HEK293 (cell line): ENCODE results near the gene DBX1.

Experiments used
- CTCF ChIA-PET: fragments of 350-600 bp; formaldehyde crosslinking; extraction: SDS; loops from one replicate; lab custom pipeline; 2021; ENCODE audit warnings: antibody characterized with exemption; lab: Yijun Ruan, JAX
- POLR2A ChIA-PET: fragments of 300-600 bp; formaldehyde crosslinking; extraction: SDS; loops from one replicate; lab custom pipeline; 2020; ENCODE audit warnings: antibody characterized with exemption, inconsistent platforms; lab: Yijun Ruan, JAX
- H3K27ac ChIP-seq: fragments of 200-500 bp; sonication (Bioruptor generic); 2 replicates; pipeline ENCODE4 v1.5.1; 2014; ENCODE audit warnings: low read depth, low read length, control low read depth, inconsistent platforms; ENCODE audit errors: extremely low read depth
- H3K36me3 ChIP-seq, 2 experiments: fragments of 200-500 bp in 1 of 2; sonication (Bioruptor generic) in 1 of 2; 1 replicate in 1 of 2; 2 replicates in 1 of 2; pipeline ENCODE4 v1.5.1; 2014 to 2017; ENCODE audit warnings: inconsistent platforms in 2 of 2, low read length in 2 of 2; ENCODE audit not compliant: control insufficient read depth in 2 of 2, insufficient read depth in 1 of 2
- H3K4me1 ChIP-seq: fragments of 200-500 bp; sonication (Bioruptor generic); 2 replicates; pipeline ENCODE4 v1.5.1; 2014; ENCODE audit warnings: mild to moderate bottlenecking, low read length, inconsistent platforms; ENCODE audit not compliant: control insufficient read depth, insufficient read depth
- H3K4me3 ChIP-seq: 2 replicates; pipeline ENCODE4 v1.5.1; 2011; ENCODE audit warnings: low read depth, mild to moderate bottlenecking, control low read depth, low read length, moderate library complexity
- H3K9me3 ChIP-seq: fragments of 200-500 bp; sonication (Bioruptor generic); 2 replicates; pipeline ENCODE4 v1.5.1; 2014; ENCODE audit warnings: low read depth, low read length, inconsistent platforms; ENCODE audit not compliant: control insufficient read depth, insufficient read depth
- EGR2 ChIP-seq: fragments of 450-650 bp; formaldehyde crosslinking; IDR thresholded peaks from 2 replicates; pipeline ENCODE4 v1.5.1; 2016; ENCODE audit warnings: low read depth, missing biosample characterization, missing genetic modification characterization
- HOXA7 ChIP-seq: sonication (generic); formaldehyde crosslinking; IDR thresholded peaks from 2 replicates; pipeline ENCODE4 v1.8.1; 2022; ENCODE audit warnings: missing genetic modification reagents, borderline replicate concordance
- KLF9 ChIP-seq: fragments of 450-650 bp; formaldehyde crosslinking; IDR thresholded peaks from 2 replicates; pipeline ENCODE4 v1.5.1; 2016; ENCODE audit warnings: missing biosample characterization, missing genetic modification characterization, low read depth
- RBAK ChIP-seq: fragments of 450-650 bp; formaldehyde crosslinking; IDR thresholded peaks from 2 replicates; pipeline ENCODE4 v1.5.1; 2016; ENCODE audit warnings: missing biosample characterization, missing genetic modification characterization
- SCRT2 ChIP-seq: fragments of 450-650 bp; formaldehyde crosslinking; IDR thresholded peaks from 2 replicates; pipeline ENCODE4 v1.5.1; 2016; ENCODE audit warnings: missing biosample characterization, missing genetic modification characterization
- TRIM28 ChIP-seq: IDR thresholded peaks from 2 replicates; pipeline ENCODE4 v1.6.1; 2011; ENCODE audit warnings: low read length, control low read depth, borderline replicate concordance
- YY1 ChIP-seq: fragments of 450-650 bp; formaldehyde crosslinking; IDR thresholded peaks from 2 replicates; pipeline ENCODE4 v1.5.1; 2018; ENCODE audit warnings: missing biosample characterization, missing genetic modification characterization
- YY2 ChIP-seq: fragments of 450-650 bp; formaldehyde crosslinking; IDR thresholded peaks from 2 replicates; pipeline ENCODE4 v1.5.1; 2016; ENCODE audit warnings: missing biosample characterization, missing genetic modification characterization
- ZBTB10 ChIP-seq: fragments of 450-650 bp; formaldehyde crosslinking; IDR thresholded peaks from 2 replicates; pipeline ENCODE4 v1.5.1; 2016; ENCODE audit warnings: missing biosample characterization, missing genetic modification characterization
- ZEB2 ChIP-seq: fragments of 450-650 bp; formaldehyde crosslinking; IDR thresholded peaks from 2 replicates; pipeline ENCODE4 v1.5.1; 2016; ENCODE audit warnings: missing biosample characterization, missing genetic modification characterization
- ZNF184 ChIP-seq: fragments of 450-650 bp; IDR thresholded peaks from 2 replicates; pipeline ENCODE4 v1.5.1; 2018; ENCODE audit warnings: missing biosample characterization, mild to moderate bottlenecking, missing genetic modification characterization
- ZNF223 ChIP-seq: fragments of 450-650 bp; formaldehyde crosslinking; IDR thresholded peaks from 2 replicates; pipeline ENCODE4 v1.5.1; 2016; ENCODE audit warnings: missing biosample characterization, missing genetic modification characterization
- ZNF292 ChIP-seq: fragments of 450-650 bp; formaldehyde crosslinking; IDR thresholded peaks from 2 replicates; pipeline ENCODE4 v1.5.1; 2016; ENCODE audit warnings: low read depth, missing biosample characterization, missing genetic modification characterization, borderline replicate concordance
- ZNF335 ChIP-seq: fragments of 450-650 bp; formaldehyde crosslinking; conservative IDR thresholded peaks from 2 replicates; pipeline ENCODE4 v1.5.1; 2016; ENCODE audit warnings: missing biosample characterization, missing genetic modification characterization
- ZNF354C ChIP-seq: fragments of 450-650 bp; formaldehyde crosslinking; IDR thresholded peaks from 2 replicates; pipeline ENCODE4 v1.5.1; 2016; ENCODE audit warnings: missing biosample characterization, missing genetic modification characterization, low read depth, borderline replicate concordance
- ZNF362 ChIP-seq: fragments of 450-650 bp; formaldehyde crosslinking; IDR thresholded peaks from 2 replicates; pipeline ENCODE4 v1.5.1; 2016; ENCODE audit warnings: missing biosample characterization, missing genetic modification characterization
- ZNF394 ChIP-seq: fragments of 450-650 bp; formaldehyde crosslinking; IDR thresholded peaks from 2 replicates; pipeline ENCODE4 v1.5.1; 2016; ENCODE audit warnings: missing biosample characterization, missing genetic modification characterization, mild to moderate bottlenecking, moderate library complexity, borderline replicate concordance
- ZNF416 ChIP-seq: fragments of 450-650 bp; formaldehyde crosslinking; IDR thresholded peaks from 2 replicates; pipeline ENCODE4 v1.5.1; 2016; ENCODE audit warnings: missing biosample characterization, missing genetic modification characterization
- ZNF529 ChIP-seq: fragments of 450-650 bp; formaldehyde crosslinking; IDR thresholded peaks from 2 replicates; pipeline ENCODE4 v1.5.1; 2017; ENCODE audit warnings: missing genetic modification characterization, missing biosample characterization; ENCODE audit not compliant: insufficient replicate concordance
- ZNF585B ChIP-seq: fragments of 450-650 bp; formaldehyde crosslinking; IDR thresholded peaks from 2 replicates; pipeline ENCODE4 v1.5.1; 2016; ENCODE audit warnings: missing biosample characterization, missing genetic modification characterization
- ZNF645 ChIP-seq: fragments of 450-650 bp; formaldehyde crosslinking; IDR thresholded peaks from 2 replicates; pipeline ENCODE4; 2016; ENCODE audit warnings: missing biosample characterization, missing genetic modification characterization
- ZNF704 ChIP-seq: fragments of 450-650 bp; formaldehyde crosslinking; IDR thresholded peaks from 2 replicates; pipeline ENCODE4 v1.5.1; 2016; ENCODE audit warnings: missing biosample characterization, missing genetic modification characterization
- ZNF776 ChIP-seq: fragments of 450-650 bp; formaldehyde crosslinking; IDR thresholded peaks from 2 replicates; pipeline ENCODE4 v1.5.0; 2017; ENCODE audit warnings: missing biosample characterization, missing genetic modification characterization, borderline replicate concordance
- ZNF777 ChIP-seq: fragments of 450-650 bp; formaldehyde crosslinking; IDR thresholded peaks from 2 replicates; pipeline ENCODE4 v1.5.1; 2017; ENCODE audit warnings: missing biosample characterization, missing genetic modification characterization, borderline replicate concordance
- ZNF843 ChIP-seq: fragments of 450-650 bp; formaldehyde crosslinking; IDR thresholded peaks from 2 replicates; pipeline ENCODE4 v1.5.1; 2016; ENCODE audit warnings: missing biosample characterization, missing genetic modification characterization
- ZSCAN16 ChIP-seq: fragments of 450-650 bp; formaldehyde crosslinking; IDR thresholded peaks from 2 replicates; pipeline ENCODE4 v1.5.1; 2016; ENCODE audit warnings: missing biosample characterization, missing genetic modification characterization
- ZXDB ChIP-seq: fragments of 450-650 bp; formaldehyde crosslinking; IDR thresholded peaks from 2 replicates; pipeline ENCODE4 v1.5.1; 2016; ENCODE audit warnings: missing biosample characterization, missing genetic modification characterization

DBX1 gene

GRCh38 chr11:20116825-20117224 lies 43.5 kb downstream of the DBX1 start:
- Histone ChIP-seq H3K27ac (no peak overlapping the region), H3K4me3 (no peak overlapping the region), H3K4me1 (peaks cover 2% of the 10 kb centered on the region; the same call in 1 of the 2 replicates), H3K36me3 (peaks cover 0 to 40% of the 10 kb centered on the region in 2 experiments; a peak in 1 of 3 replicates), H3K9me3 (no peaks in the 10 kb centered on the region)
- CTCF ChIA-PET, result interaction anchor here (0.6 to 8.6 kb wide), 4 partner anchors 12 to 765 kb away, joined by 3 to 70 read pairs (median 5); no protein-coding TSS in a partner anchor
- no peak for TF ChIP-seq ZXDB (tag by site-specific recombination)
- POLR2A ChIA-PET, result no interaction called here

- POLR2A ChIA-PET, result no interaction called here
- Histone ChIP-seq H3K4me3 (no peak overlapping the region), H3K4me1 (peaks cover 3% of the 10 kb centered on the region; the same call in 1 of the 2 replicates), H3K9me3 (no peaks in the 10 kb centered on the region), H3K27ac (no peak overlapping the region), H3K36me3 (peaks cover 0 to 38% of the 10 kb centered on the region in 2 experiments; a peak in 1 of 3 replicates)
- TF ChIP-seq ZNF292 (no peak), KLF9 (tag by site-specific recombination) (no peak), YY2 (tag by site-specific recombination) (no peak), SCRT2 (tag by site-specific recombination) (no peak), ZNF777 (tag by site-specific recombination) (no peak), ZNF645 (tag by site-specific recombination) (no peak), ZNF223 (no peak), HOXA7 (CRISPR knock-in tag) (no peak), ZEB2 (tag by site-specific recombination) (no peak), ZSCAN16 (tag by site-specific recombination) (no peak)
- CTCF ChIA-PET, result interaction anchor here (0.6 to 8.6 kb wide), 7 partner anchors 14 to 1044 kb away, joined by 3 to 70 read pairs (median 3); no protein-coding TSS in a partner anchor
These were observed 45.7 kb downstream of the DBX1 start for GRCh38 chr11:20114588-20114987.

- peaks cover 0 to 27% of the 10 kb centered on the region in 2 experiments; a peak in 1 of 3 replicates for H3K36me3 ChIP-seq
- CTCF ChIA-PET, result interaction anchor here (0.6 to 8.6 kb wide), 12 partner anchors 16 to 555 kb away, joined by 3 to 70 read pairs (median 4); no protein-coding TSS in a partner anchor
These were observed 47.2 kb downstream of the DBX1 start for GRCh38 chr11:20113149-20113438.

More at GRCh38 chr11:20113149-20113438, 47.2 kb downstream of the DBX1 start:
- peaks cover 3% of the 10 kb centered on the region; the same call in 1 of the 2 replicates for H3K4me1 ChIP-seq
- no peaks in the 10 kb centered on the region for H3K9me3 ChIP-seq
- no peak for TF ChIP-seq EGR2 (tag by site-specific recombination)
- TF ChIP-seq ZNF704 (tag by site-specific recombination), result no peak
- TF ChIP-seq ZNF335 (tag by site-specific recombination), result no peak
- no peak for TF ChIP-seq ZNF416 (tag by site-specific recombination)
- no peak for TF ChIP-seq TRIM28
- TF ChIP-seq ZNF394, result no peak
- no peak for TF ChIP-seq ZNF585B (tag by site-specific recombination)
- TF ChIP-seq ZNF529 (tag by site-specific recombination), result no peak
- no peak for TF ChIP-seq ZNF843
- TF ChIP-seq RBAK (tag by site-specific recombination), result no peak
- TF ChIP-seq HOXA7 (CRISPR knock-in tag), result no peak
- no peak for TF ChIP-seq ZNF184
- TF ChIP-seq ZNF354C (tag by site-specific recombination), result no peak
- no peak for TF ChIP-seq ZNF362 (tag by site-specific recombination)
- TF ChIP-seq ZBTB10 (tag by site-specific recombination), result no peak
- no peak for TF ChIP-seq KLF9 (tag by site-specific recombination)
- no peak for TF ChIP-seq ZNF776 (tag by site-specific recombination)
- no peak for TF ChIP-seq YY1 (tag by site-specific recombination)
- no peak overlapping the region for H3K27ac ChIP-seq
- POLR2A ChIA-PET, result interaction anchor here (1.5 kb wide), 1 partner anchor 86 kb away, joined by 4 read pairs; no protein-coding TSS in a partner anchor
- no peak overlapping the region for H3K4me3 ChIP-seq
